ENCODE measurements around the gene ABHD11. TPM values are rescaled to one million over a fixed set of nuclear protein-coding genes. Genes with fewer than 3 reads are reported as not detected.

Gene ABHD11
- total and polyA plus RNA-seq, 9 of the 15 experiments (the other 6 are each of a cell fraction or from before 2014, with no cell fraction given), result 7.7 to 44.2 (median 18.9) TPM

DNA sequence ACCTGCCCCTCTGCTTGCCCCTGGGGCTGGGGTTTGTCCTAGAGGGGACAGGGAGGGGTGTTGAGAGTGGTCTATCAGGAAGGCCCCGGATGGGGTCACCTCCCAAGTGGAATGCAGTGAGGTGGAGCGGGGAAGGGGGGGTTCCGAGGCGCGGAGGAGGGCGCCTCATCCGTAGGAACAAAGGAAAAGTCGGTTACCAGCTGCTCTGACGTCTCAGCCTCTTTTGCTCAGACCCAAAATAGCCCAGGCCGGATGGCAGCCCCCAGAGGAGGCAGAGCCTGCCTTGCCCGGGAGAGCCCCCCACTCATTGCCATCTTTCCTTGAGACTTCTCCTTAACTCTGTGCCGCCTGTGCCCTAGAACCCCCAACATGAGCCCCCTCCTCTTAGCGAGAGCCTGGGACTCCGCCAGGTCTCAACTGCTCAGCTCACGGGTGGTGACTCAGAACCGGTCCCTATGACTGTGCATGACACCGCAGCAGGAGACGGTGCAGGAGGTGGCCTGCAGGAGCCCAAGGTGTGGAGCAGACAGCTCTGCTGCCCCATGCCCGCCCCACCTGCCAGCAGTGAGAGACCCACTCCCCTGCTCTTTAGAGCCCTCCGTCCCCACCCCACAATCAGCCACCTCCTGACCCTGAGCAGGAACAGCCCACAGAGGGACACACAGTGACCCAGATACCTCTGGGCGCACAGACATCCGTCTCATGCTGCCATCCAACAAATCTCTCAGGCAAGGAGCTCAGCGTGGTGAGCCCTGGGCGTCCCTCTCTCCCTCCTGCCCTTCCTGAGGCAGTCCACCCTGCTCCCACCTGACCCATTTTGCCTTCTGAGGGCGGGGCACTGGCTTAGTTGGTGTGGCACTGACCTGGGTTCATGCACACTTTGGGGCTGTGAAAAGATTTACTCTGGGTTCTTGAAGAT, 32.2 kb downstream of the ABHD11 start (continued):
- peak; percentile 65 for TF ChIP-seq ZNF316 (IDR thresholded peaks at IDR 0.05)
- no peak for TF ChIP-seq HNRNPUL1 (IDR thresholded peaks at IDR 0.05; ENCODE audit: low read length)
- peak; percentile 64 for TF ChIP-seq ZNF592 (IDR thresholded peaks at IDR 0.05)
- no peak for TF ChIP-seq PHF20 (IDR thresholded peaks at IDR 0.05; ENCODE audit: partially characterized antibody)
- peak; percentile 51; the same call in 1 of the 2 replicates for TF ChIP-seq HDAC2 (IDR thresholded peaks at IDR 0.05)
- no peak for TF ChIP-seq KDM5B (IDR thresholded peaks at IDR 0.05; ENCODE audit: insufficient replicate concordance, low read depth, low read length)
- TF ChIP-seq NRF1 (conservative IDR thresholded peaks at IDR 0.05 in 1 of 2, IDR thresholded peaks at IDR 0.05 in 1 of 2), result 0 out of 4 replicates have a peak, but pooled peaks of 1 of the 2 experiments have one; percentile 21
- TF ChIP-seq HLTF (IDR thresholded peaks at IDR 0.05), result no peak
- TF ChIP-seq, protein P1, sequence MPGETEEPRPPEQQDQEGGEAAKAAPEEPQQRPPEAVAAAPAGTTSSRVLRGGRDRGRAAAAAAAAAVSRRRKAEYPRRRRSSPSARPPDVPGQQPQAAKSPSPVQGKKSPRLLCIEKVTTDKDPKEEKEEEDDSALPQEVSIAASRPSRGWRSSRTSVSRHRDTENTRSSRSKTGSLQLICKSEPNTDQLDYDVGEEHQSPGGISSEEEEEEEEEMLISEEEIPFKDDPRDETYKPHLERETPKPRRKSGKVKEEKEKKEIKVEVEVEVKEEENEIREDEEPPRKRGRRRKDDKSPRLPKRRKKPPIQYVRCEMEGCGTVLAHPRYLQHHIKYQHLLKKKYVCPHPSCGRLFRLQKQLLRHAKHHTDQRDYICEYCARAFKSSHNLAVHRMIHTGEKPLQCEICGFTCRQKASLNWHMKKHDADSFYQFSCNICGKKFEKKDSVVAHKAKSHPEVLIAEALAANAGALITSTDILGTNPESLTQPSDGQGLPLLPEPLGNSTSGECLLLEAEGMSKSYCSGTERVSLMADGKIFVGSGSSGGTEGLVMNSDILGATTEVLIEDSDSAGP (CRISPR knock-in tag; IDR thresholded peaks at IDR 0.05), result no peak
- TF ChIP-seq BHLHE40 (IDR thresholded peaks at IDR 0.05; ENCODE audit: low read length), result peak; percentile 66
- TF ChIP-seq, protein P2, sequence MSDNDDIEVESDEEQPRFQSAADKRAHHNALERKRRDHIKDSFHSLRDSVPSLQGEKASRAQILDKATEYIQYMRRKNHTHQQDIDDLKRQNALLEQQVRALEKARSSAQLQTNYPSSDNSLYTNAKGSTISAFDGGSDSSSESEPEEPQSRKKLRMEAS (CRISPR knock-in tag; IDR thresholded peaks at IDR 0.05), result peak; percentile 5; the same call in 1 of the 2 replicates

Measured in K562 (cell line).